Right ventricle myocardium inferior (tissue), 1 donor: ENCODE measurements around the gene MAP4K5. TPM values are rescaled to one million over a fixed set of nuclear protein-coding genes. Genes with fewer than 3 reads are reported as not detected.

ENCODE experiments used
- ATAC-seq: fragments of 200-7000 bp; cut with Tn5 transposase; one replicate; pipeline ENCODE4 v1.9.1; 2020; ENCODE audit warnings: mild to moderate bottlenecking, moderate library complexity
- DNase-seq: peaks from one replicate; pipeline ENCODE4 v3.0.0; 2021; ENCODE audit errors: missing footprints
- intact Hi-C: fragments of 100-400 bp; cut with DNase I; formaldehyde crosslinking; loops from one replicate; pipeline ENCODE4 v1.11.0; 2022
- total RNA-seq: library from RNA; stranded (reverse); fragmentation: NEBNext Ultra II Directional; extraction: Animal tissue kit (Norgen Biotek cat#: 25700); gene quantifications from one replicate; pipeline ENCODE4 v1.2.1, GENCODE V29; 2021
- donor health status: DM: no; HTN: yes; CAD: no; lungs with severe emphysema.

MAP4K5 gene
- total RNA-seq, 1 donor from 2014 or later: 14.3 TPM

DNA sequence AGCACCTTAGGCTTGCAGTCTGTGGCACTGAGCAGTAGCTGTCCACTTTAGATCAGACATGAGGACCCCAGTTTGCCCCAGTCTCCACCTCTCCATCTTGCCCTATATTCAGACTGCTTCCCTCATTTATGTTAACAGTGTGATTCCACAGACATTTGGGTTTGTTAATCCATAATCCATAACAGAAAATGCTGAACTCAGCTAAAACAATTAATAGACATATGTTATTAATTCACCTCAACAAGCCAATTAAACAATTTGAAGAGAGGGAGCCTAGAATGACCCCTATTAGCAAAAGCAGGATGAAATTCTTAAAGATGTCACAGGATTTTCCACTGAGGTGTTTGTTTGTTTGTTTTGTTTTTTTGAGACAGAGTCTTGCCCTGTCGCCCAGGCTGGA lies 144.8 kb downstream of the MAP4K5 start:
- DNase-seq (no peak), ATAC-seq (no peak)
- intact Hi-C loops: no loop called here

DNA sequence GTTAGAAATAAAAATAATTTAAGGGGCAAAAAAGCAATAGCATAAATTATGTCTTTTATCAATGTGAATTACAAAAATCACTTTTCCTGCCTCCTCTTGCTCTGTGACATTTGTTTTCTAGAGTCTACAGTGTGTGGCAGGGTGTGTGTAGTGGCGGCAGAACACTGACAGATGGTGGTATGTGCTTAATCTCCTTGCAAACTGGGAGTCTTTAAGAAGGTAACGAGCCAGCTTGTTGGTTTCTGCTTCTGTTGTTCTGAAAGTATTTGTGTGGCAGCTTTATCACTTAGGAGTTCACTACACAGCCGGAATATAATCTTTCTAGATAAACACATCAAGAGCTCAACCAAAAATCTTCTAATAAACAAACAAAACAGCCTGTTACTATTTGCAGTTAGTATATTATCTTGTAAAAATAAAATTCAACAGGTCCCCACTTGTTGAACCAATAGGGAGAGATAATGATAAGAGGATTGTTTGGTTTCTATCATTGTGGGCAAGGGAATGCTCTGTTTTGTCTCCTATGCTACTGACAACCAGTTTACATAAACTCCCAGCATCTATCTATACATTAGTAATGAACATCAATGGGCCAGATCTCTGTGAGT lies 148.6 kb downstream of the MAP4K5 start:
- no peak for DNase-seq
- intact Hi-C loops: no loop called here
- ATAC-seq: no peak

DNA sequence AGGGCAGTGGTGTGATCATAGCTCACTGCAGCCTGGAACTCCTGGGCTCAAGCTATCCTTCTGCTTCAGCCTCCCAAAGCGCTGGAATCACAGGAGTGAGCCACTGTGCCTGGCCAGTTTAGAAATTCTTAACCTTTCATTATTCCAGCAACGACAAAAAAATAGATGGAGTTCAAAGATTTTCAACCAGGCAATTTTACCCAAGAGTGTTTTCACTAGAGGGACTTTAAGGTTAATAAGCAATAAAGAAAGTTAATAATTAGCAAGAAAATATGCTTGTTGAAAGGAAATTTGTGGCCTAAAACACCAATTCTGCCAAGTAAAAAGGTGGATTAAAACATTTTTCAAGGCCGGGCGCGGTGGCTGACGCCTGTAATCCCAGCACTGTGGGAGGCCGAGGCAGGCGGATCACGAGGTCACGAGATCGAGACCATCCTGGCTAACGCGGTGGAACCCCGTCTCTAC lies 150.5 kb downstream of the MAP4K5 start:
- ATAC-seq (no peak), DNase-seq (no peak)
- intact Hi-C loops: no loop called here

DNA sequence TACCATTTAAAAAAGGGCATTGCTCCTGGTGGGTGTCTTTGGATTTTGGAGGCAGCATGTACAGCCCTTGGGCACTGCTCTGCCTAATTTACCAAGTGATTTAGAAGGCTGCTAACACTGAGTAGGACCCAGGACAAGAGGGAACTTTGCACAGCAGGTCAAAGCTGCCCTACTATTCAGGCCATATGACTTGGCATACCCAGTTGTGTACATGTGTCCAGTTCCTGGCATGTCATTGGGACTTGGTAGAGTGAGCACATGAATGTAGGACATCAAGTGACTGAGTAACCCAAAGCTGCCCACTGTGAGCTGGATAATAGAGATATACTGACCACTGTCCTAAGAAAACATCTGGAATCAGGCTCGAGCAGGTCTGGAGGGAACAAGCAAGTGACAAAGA lies 151.4 kb downstream of the MAP4K5 start:
- no peak for ATAC-seq
- intact Hi-C loops: no loop called here
- no peak for DNase-seq

DNA sequence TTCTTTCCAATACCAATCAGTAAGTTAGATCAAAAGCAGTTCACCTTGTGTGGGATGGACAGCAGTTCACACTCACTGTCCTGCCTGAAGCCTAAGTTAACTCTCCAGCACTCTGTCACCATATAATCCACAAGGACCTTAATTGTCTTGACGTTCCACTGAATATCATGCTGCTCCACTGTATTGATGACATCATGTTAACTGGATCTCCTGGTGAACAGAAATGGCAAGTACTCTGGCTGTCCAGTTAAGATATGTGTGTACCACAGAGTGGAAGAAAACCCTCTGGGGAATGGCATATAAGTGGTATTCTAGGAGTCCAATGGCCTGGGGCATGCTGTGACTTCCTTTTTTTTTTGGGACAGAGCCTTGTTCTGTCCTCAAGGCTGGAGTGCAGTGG lies 151.9 kb downstream of the MAP4K5 start:
- no peak for ATAC-seq

DNA sequence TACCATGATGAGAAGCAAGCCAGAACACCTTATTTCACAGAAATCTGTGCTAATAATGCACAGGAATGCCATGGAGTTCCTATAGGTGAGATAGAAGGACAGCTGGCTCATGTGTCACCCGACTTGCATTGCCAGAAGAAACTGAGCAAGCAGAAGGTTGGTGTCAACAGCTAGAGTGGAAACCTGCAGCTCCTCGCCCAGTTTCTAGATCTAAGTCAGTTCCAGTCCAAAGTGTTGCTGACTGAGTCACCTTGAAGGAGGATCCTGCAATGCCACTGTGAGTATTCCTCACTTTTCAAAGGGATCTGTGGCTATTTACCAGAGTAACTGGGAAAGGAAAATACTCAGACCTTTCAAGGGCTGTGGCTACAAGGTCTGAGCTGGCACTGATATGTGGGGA lies 152.8 kb downstream of the MAP4K5 start:
- intact Hi-C loops: no loop called here
- ATAC-seq: no peak

More for the DNA sequence above, 151.9 kb downstream of the MAP4K5 start:
- intact Hi-C loops: no loop called here
- DNase-seq: no peak

DNA sequence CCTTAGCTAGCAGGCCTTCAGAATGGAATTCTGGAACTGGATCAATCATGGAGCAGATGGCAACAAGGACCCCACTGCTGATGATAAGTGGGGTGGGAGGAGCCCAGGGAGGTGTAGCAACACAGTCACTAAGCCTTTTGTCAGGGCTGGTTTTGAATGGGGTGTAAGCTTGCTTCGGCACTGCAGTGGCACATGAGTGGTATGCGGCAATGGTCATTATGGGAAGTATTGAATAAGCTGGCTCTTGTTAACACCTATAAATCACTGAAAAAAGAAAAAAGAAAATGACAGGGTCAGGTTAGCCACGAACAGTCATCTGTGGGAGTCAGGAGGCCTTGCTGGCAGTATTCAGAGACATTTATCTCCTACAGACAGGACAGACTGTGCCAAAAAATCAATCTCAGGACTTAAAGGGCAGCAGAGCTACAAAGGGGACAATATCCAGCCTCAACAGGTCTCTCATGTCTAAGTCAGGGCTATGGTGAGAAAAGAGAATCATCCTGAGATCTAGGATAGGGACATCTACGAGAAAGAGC lies 154.8 kb downstream of the MAP4K5 start:
- DNase-seq (no peak), ATAC-seq (no peak)
- intact Hi-C loops: no loop called here

More for the DNA sequence above, 152.8 kb downstream of the MAP4K5 start:
- DNase-seq: no peak

DNA sequence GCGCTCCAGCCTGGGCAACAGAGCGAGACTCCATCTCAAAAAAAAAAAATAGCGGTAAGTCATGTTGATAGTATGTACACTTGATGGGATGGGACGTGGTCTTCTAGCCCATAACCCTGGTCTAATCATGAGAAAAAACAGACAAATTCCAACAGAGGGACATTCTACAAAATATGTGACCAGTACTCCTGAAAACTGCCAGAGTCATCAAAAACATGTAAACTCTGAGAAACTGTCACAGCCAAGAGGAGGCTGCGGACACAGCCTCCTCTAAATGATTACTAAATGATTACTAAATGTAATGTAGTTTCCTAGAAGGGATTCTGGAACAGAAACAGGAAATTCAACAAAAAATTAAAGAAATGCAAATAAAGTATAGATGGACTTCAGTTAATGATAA lies 156.6 kb downstream of the MAP4K5 start:
- no peak for DNase-seq
- no peak for ATAC-seq
- intact Hi-C loops: no loop called here

DNA sequence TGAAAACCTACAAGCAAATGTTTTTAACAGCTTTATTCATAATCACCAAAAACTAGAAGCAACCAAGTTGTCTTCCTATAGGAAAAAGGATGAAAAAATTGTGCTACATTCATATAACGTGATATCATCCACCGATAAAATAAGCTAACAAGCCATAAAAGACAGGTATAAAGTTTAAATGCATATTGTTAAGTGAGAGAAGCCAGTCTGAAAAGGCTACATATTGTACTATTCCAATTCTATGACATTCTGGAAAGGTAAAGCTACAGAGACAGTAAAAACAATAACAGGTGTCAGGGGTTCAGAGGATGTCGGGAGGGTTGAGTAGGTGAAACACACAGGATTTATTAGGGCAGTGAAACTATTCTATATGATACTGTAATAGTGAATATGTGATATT lies 158.4 kb downstream of the MAP4K5 start:
- intact Hi-C loops: no loop called here
- ATAC-seq (no peak), DNase-seq (no peak)

DNA sequence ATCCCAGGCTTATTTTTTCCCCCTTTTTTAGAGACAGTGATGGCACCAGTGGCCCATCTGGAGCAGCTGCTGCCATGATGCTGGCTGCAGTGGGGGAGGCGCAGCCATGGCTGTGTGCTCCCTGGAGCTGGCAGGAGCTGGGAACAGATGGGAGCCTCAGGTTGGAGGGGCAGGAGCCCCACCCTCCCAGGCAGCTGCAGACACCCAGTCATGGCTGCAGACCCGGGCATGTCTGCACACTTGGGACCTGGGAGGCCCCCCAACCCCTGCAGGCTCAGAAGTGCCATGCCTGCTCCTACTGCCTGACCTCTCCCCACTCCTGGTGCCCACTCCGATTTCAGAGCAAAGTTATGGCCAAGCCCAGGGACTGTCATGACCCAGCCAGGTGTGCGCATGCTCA lies 160.8 kb downstream of the MAP4K5 start:
- intact Hi-C loops: no loop called here
- DNase-seq: no peak
- no peak for ATAC-seq

Other genes starting within 250 kb of the MAP4K5 start
- gene L2HGDH, start 220.3 kb downstream of the MAP4K5 start, total RNA-seq: 10.5 TPM
- gene DMAC2L, start 220.2 kb downstream of the MAP4K5 start, total RNA-seq: 22.5 TPM
- gene CDKL1, start 135.7 kb downstream of the MAP4K5 start, total RNA-seq: 3.3 TPM
- gene ATL1, start 27.6 kb upstream of the MAP4K5 start, total RNA-seq: 1.1 TPM
- gene SAV1, start 135.7 kb upstream of the MAP4K5 start, total RNA-seq: 26.7 TPM